ENCODE results near the gene PICALM. TPM values are rescaled to one million over a fixed set of nuclear protein-coding genes. Genes with fewer than 3 reads are reported as not detected.

The PICALM gene
- total and polyA plus RNA-seq, 2 of the 13 experiments (the other 11 are each of a cell fraction or from before 2014, with no cell fraction given), result 97.6 to 154 TPM

GRCh38 chr11:85926653-85927214, 142.2 kb downstream of the PICALM start (continued):
- TF ChIP-seq STAT6 (CRISPR knock-in tag; IDR thresholded peaks at IDR 0.05; ENCODE audit: borderline replicate concordance), result 0 out of 2 replicates have a peak, but pooled peaks have one; percentile 33
- TF ChIP-seq RXRB (CRISPR knock-in tag; IDR thresholded peaks at IDR 0.05; ENCODE audit: borderline replicate concordance), result peak; percentile 68
- peak; percentile 40; the same call in 1 of the 2 replicates for TF ChIP-seq FOXJ3 (CRISPR knock-in tag; IDR thresholded peaks at IDR 0.05; ENCODE audit: borderline replicate concordance)
- TF ChIP-seq, protein P1, sequence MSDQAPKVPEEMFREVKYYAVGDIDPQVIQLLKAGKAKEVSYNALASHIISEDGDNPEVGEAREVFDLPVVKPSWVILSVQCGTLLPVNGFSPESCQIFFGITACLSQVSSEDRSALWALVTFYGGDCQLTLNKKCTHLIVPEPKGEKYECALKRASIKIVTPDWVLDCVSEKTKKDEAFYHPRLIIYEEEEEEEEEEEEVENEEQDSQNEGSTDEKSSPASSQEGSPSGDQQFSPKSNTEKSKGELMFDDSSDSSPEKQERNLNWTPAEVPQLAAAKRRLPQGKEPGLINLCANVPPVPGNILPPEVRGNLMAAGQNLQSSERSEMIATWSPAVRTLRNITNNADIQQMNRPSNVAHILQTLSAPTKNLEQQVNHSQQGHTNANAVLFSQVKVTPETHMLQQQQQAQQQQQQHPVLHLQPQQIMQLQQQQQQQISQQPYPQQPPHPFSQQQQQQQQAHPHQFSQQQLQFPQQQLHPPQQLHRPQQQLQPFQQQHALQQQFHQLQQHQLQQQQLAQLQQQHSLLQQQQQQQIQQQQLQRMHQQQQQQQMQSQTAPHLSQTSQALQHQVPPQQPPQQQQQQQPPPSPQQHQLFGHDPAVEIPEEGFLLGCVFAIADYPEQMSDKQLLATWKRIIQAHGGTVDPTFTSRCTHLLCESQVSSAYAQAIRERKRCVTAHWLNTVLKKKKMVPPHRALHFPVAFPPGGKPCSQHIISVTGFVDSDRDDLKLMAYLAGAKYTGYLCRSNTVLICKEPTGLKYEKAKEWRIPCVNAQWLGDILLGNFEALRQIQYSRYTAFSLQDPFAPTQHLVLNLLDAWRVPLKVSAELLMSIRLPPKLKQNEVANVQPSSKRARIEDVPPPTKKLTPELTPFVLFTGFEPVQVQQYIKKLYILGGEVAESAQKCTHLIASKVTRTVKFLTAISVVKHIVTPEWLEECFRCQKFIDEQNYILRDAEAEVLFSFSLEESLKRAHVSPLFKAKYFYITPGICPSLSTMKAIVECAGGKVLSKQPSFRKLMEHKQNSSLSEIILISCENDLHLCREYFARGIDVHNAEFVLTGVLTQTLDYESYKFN (CRISPR knock-in tag; conservative IDR thresholded peaks at IDR 0.05), result peak; percentile 77
- TF ChIP-seq AHDC1 (CRISPR knock-in tag; IDR thresholded peaks at IDR 0.05; ENCODE audit: borderline replicate concordance), result peak; percentile 29; the same call in 1 of the 2 replicates
- peak; percentile 56; the same call in 1 of the 2 replicates for TF ChIP-seq MED1 (CRISPR knock-in tag; IDR thresholded peaks at IDR 0.05)
- TF ChIP-seq ATF2 (CRISPR knock-in tag; IDR thresholded peaks at IDR 0.05), result 0 out of 2 replicates have a peak, but pooled peaks have one; percentile 49
- TF ChIP-seq THAP11 (CRISPR knock-in tag; IDR thresholded peaks at IDR 0.05), result 0 out of 2 replicates have a peak, but pooled peaks have one; percentile 21
- peak; percentile 50; the same call in 1 of the 2 replicates for TF ChIP-seq KAT8 (CRISPR knock-in tag; IDR thresholded peaks at IDR 0.05)
